ENCODE data around the gene M6PR.

The M6PR gene

GRCh38 chr12:8949342-8950220, at the start of gene M6PR:
M6PR (minus strand) TSS chr12:8949645; CDS start chr12:8946404, 3,241 bp downstream.
- DNase-seq (ENCODE audit: low spot score): peak; percentile 89

GRCh38 chr12:8996682-8997405, 47.4 kb upstream of the M6PR start:
- DNase-seq (ENCODE audit: low spot score): peak; percentile 67

GRCh38 chr12:8995021-8995775, 45.8 kb upstream of the M6PR start:
- DNase-seq (ENCODE audit: low spot score): no peak

GRCh38 chr12:8993827-8994226, 44.4 kb upstream of the M6PR start:
- DNase-seq (ENCODE audit: low spot score): no peak

GRCh38 chr12:8991371-8992345, 42.2 kb upstream of the M6PR start:
- DNase-seq (ENCODE audit: low spot score): peak; percentile 36

- DNase-seq (ENCODE audit: low spot score): peak; percentile 50
Observed at GRCh38 chr12:8989413-8989812, 40.0 kb upstream of the M6PR start, which contains the start of gene KLRG1. KLRG1 (plus strand) TSS chr12:8989546; CDS start chr12:8989636, 90 bp downstream.

- DNase-seq (ENCODE audit: low spot score): peak; percentile 27
Observed at GRCh38 chr12:8987685-8988084, 38.2 kb upstream of the M6PR start.

GRCh38 chr12:8987163-8987562, 37.7 kb upstream of the M6PR start:
- no peak for DNase-seq (ENCODE audit: low spot score)

- DNase-seq (ENCODE audit: low spot score): no peak
Observed at GRCh38 chr12:8985213-8985754, 35.8 kb upstream of the M6PR start.

- DNase-seq (ENCODE audit: low spot score): no peak
Observed at GRCh38 chr12:8980137-8980536, 30.7 kb upstream of the M6PR start.

- DNase-seq (ENCODE audit: low spot score): no peak
Observed at GRCh38 chr12:8970432-8970831, 21.0 kb upstream of the M6PR start.

GRCh38 chr12:8969861-8970411, 20.5 kb upstream of the M6PR start:
- DNase-seq (ENCODE audit: low spot score): no peak

GRCh38 chr12:8968761-8969160, 19.3 kb upstream of the M6PR start:
- no peak for DNase-seq (ENCODE audit: low spot score)

- peak; percentile 54 for DNase-seq (ENCODE audit: low spot score)
Observed at GRCh38 chr12:8960176-8960575, 10.7 kb upstream of the M6PR start.

GRCh38 chr12:8958066-8958465, 8.6 kb upstream of the M6PR start:
- no peak for DNase-seq (ENCODE audit: low spot score)

GRCh38 chr12:8957561-8957960, 8.1 kb upstream of the M6PR start:
- DNase-seq (ENCODE audit: low spot score): no peak

- DNase-seq (ENCODE audit: low spot score): no peak
Observed at GRCh38 chr12:8956772-8957171, 7.3 kb upstream of the M6PR start.

GRCh38 chr12:8956073-8956472, 6.6 kb upstream of the M6PR start:
- DNase-seq (ENCODE audit: low spot score): no peak

GRCh38 chr12:8953773-8954402, 4.4 kb upstream of the M6PR start:
- DNase-seq (ENCODE audit: low spot score): peak; percentile 80

- peak; percentile 58 for DNase-seq (ENCODE audit: low spot score)
Observed at GRCh38 chr12:8951744-8952143, 2.3 kb upstream of the M6PR start.
